Gastrocnemius medialis (tissue), 4 donors: ENCODE data around the gene SPEG. TPM values are rescaled to one million over a fixed set of nuclear protein-coding genes. Genes with fewer than 3 reads are reported as not detected.

ENCODE experiments used
- ATAC-seq, 2 donors: fragments of 150-250 bp; one replicate each; pipeline ENCODE4 v1.9.1; 2016
- DNase-seq, 2 donors: peaks; one replicate each; pipeline ENCODE4 v3.0.0-alpha.2; 2019
- H3K27ac ChIP-seq, 4 donors: fragments of 200-600 bp; sonication (generic); 1 replicate in 1 of 4; 2 replicates in 3 of 4; pipeline ENCODE4 v1.5.1; 2016 to 2018; ENCODE audit warnings: mild to moderate bottlenecking in 2 of 4, moderate library complexity in 1 of 4
- H3K27me3 ChIP-seq, 3 donors: fragments of 200-600 bp; sonication (generic) in 2 of 3; 1 replicate in 1 of 3; 2 replicates in 2 of 3; pipeline versions ENCODE4 v1.5.1 to v1.6.0; 2016 to 2019; ENCODE audit warnings: mild to moderate bottlenecking in 1 of 3, moderate library complexity in 1 of 3
- H3K36me3 ChIP-seq, 2 donors: fragments of 200-600 bp; sonication (generic) in 1 of 2; one replicate each; pipeline ENCODE4 v1.5.1; 2017 to 2018
- H3K4me1 ChIP-seq, 2 donors: fragments of 200-600 bp; sonication (generic) in 1 of 2; one replicate each; pipeline ENCODE4 v1.5.1; 2016 to 2017; ENCODE audit warnings: mild to moderate bottlenecking in 2 of 2
- H3K4me3 ChIP-seq, 4 donors: fragments of 200-600 bp; sonication (generic) in 3 of 4; 1 replicate in 1 of 4; 2 replicates in 3 of 4; pipeline ENCODE4 v1.5.1; 2016 to 2019; ENCODE audit warnings: mild to moderate bottlenecking in 2 of 4
- H3K9me3 ChIP-seq, 3 donors: fragments of 200-600 bp; sonication (generic) in 2 of 3; 1 replicate in 1 of 3; 2 replicates in 2 of 3; pipeline ENCODE4 v1.5.1; 2016 to 2019
- POLR2A ChIP-seq, 2 donors: fragments of 450-650 bp; IDR thresholded peaks; one replicate each; pipeline ENCODE4 v1.6.1; 2017; ENCODE audit warnings: antibody characterized with exemption in 2 of 2, mild to moderate bottlenecking in 2 of 2, moderate library complexity in 2 of 2
- in situ Hi-C, 4 donors: fragments of 200-750 bp; cut with MboI; loops; one replicate each; pipeline versions ENCODE4 v1.15.0 to v1.8.0; 2017; ENCODE audit warnings: low sequenced_read_pairs in 4 of 4
- intact Hi-C: fragments of 100-400 bp; cut with DNase I; formaldehyde crosslinking; loops from one replicate; pipeline ENCODE4 v1.15.1; 2023; ENCODE audit warnings: low total_unique reads
- total RNA-seq, 4 donors: library from RNA; depleted of rRNA; stranded (reverse); fragments of >200 nt; gene quantifications; one replicate each; pipeline versions ENCODE4 v1.1.0 to v1.2.3, GENCODE V29; 2016
- TF ChIP-seq, protein P1 (sequence below), 5 experiments: fragments of 450-650 bp in 3 of 5; fragments of 200-600 bp in 2 of 5; sonication (generic) in 2 of 5; IDR thresholded peaks in 4 of 5; conservative IDR thresholded peaks in 1 of 5; 1 replicate in 4 of 5; 2 replicates in 1 of 5; pipeline ENCODE4 v1.5.1; 2016 to 2019; ENCODE audit warnings: antibody characterized with exemption in 5 of 5, mild to moderate bottlenecking in 3 of 5, moderate library complexity in 3 of 5

SPEG gene
- total RNA-seq, 4 donors from 2014 or later: 104 to 387 (median 222) TPM

DNA sequence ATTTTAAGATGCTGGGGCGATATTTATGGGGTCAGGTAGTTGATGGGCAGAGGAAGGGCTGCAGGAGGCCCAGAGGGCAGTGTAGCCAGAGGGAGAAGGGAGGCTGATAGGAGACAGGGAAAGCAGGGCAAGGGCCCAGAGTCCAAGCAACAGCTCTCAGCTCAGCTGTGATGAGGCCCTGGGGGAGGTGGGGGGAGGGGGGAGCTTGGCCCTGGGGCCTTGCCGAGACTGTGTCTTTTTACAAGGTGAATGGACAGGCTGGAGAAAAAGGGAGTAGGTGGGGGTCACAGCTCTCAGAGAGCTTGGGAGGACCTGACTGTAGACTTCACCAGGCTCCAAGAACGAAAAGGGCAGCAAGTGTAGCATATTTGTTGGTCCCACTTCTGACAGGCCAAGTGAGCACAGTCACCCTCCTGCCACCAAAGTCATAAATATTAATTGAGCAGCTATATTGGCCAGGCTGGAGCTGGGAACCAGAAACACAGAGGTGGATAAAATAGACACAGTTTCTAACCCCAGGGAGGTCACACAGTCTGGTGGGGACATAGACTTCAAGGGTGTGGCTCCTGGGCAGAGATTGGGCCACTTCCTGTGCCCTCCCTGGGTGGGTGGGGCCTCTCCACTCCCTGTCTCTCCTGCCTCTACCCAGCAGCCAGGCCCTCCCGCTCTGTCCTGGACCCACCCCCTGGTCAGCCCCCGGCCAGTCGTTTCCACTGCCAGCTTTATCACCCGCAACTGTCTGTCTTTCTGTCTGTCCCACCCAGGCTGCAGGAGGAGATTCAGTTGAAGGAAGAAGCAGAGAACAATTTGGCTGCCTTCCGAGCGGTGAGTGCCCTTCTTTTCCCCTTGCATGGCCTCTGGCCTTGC is 15.1 kb upstream of the SPEG start:
- no peaks in the 10 kb centered on the region for H3K27me3 ChIP-seq
- peak; percentile 57 to 61 for ATAC-seq
- H3K4me1 ChIP-seq: peaks cover 52 to 77% of the 10 kb centered on the region in 2 donors
- intact Hi-C loops: loop anchor here (2.0 to 10.0 kb wide), 2 partner anchors 15 to 1585 kb away; partner anchors contain the start of gene SPEG
- peaks cover 0 to 42% of the 10 kb centered on the region in 2 donors for H3K36me3 ChIP-seq
- H3K4me3 ChIP-seq: peak overlapping the region; percentile 75 to 95 (median 83)
- peak overlapping the region; percentile 95 to 100 (median 98) for H3K27ac ChIP-seq
- in situ Hi-C loops: no loop called here
- H3K9me3 ChIP-seq: no peaks in the 10 kb centered on the region
- peak; percentile 78 to 86 for TF ChIP-seq POLR2A (IDR thresholded peaks at IDR 0.05)
- TF ChIP-seq, protein P1, sequence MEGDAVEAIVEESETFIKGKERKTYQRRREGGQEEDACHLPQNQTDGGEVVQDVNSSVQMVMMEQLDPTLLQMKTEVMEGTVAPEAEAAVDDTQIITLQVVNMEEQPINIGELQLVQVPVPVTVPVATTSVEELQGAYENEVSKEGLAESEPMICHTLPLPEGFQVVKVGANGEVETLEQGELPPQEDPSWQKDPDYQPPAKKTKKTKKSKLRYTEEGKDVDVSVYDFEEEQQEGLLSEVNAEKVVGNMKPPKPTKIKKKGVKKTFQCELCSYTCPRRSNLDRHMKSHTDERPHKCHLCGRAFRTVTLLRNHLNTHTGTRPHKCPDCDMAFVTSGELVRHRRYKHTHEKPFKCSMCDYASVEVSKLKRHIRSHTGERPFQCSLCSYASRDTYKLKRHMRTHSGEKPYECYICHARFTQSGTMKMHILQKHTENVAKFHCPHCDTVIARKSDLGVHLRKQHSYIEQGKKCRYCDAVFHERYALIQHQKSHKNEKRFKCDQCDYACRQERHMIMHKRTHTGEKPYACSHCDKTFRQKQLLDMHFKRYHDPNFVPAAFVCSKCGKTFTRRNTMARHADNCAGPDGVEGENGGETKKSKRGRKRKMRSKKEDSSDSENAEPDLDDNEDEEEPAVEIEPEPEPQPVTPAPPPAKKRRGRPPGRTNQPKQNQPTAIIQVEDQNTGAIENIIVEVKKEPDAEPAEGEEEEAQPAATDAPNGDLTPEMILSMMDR (IDR thresholded peaks at IDR 0.05 in 4 of 5, conservative IDR thresholded peaks at IDR 0.05 in 1 of 5): no peak
- peak; percentile 89 to 95 for DNase-seq

GRCh38 chr2:219420687-219421086 is 14.0 kb upstream of the SPEG start:
- Histone ChIP-seq H3K4me3 (peak overlapping the region; percentile 75 to 95 (median 83)), H3K36me3 (peaks cover 0 to 53% of the 10 kb centered on the region in 2 donors), H3K4me1 (peaks cover 40 to 71% of the 10 kb centered on the region in 2 donors), H3K27ac (peak overlapping the region; percentile 95 to 100 (median 98)), H3K9me3 (no peaks in the 10 kb centered on the region), H3K27me3 (no peaks in the 10 kb centered on the region)
- DNase-seq (peak in 1 of 2 donors; percentile 51), ATAC-seq (no peak)
- intact Hi-C loops: loop anchor here (10.0 kb wide), 1 partner anchor 1586 kb away; no protein-coding TSS in a partner anchor
- TF ChIP-seq, protein P1 (IDR thresholded peaks at IDR 0.05 in 4 of 5, conservative IDR thresholded peaks at IDR 0.05 in 1 of 5): no peak
- TF ChIP-seq POLR2A (IDR thresholded peaks at IDR 0.05): no peak
- in situ Hi-C loops: no loop called here

DNA sequence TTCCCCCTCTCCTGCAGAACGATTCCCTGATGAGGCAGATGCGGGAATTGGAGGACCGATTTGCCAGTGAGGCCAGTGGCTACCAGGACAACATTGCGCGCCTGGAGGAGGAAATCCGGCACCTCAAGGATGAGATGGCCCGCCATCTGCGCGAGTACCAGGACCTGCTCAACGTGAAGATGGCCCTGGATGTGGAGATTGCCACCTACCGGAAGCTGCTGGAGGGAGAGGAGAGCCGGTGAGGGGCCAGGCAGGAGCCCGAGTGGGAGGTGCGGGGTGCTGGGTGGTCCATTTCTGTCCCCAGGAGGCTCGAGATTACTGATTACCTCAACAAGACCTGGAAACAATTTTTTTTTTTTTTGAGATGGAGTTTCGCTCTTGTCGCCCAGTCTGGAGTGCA is 13.3 kb upstream of the SPEG start:
- H3K4me1 ChIP-seq: peaks cover 34 to 65% of the 10 kb centered on the region in 2 donors
- DNase-seq (peak in 1 of 2 donors; percentile 52), ATAC-seq (no peak)
- peak overlapping the region; percentile 95 to 100 (median 98) for H3K27ac ChIP-seq
- TF ChIP-seq POLR2A (IDR thresholded peaks at IDR 0.05): no peak
- TF ChIP-seq, protein P1 (IDR thresholded peaks at IDR 0.05 in 4 of 5, conservative IDR thresholded peaks at IDR 0.05 in 1 of 5): peak in 3 of 5 experiments; percentile 12 to 29 (median 24)
- peak overlapping the region; percentile 75 to 95 (median 83) for H3K4me3 ChIP-seq
- in situ Hi-C loops: no loop called here
- intact Hi-C loops: loop anchor here (10.0 kb wide), 1 partner anchor 1587 kb away; no protein-coding TSS in a partner anchor
- no peaks in the 10 kb centered on the region for H3K27me3 ChIP-seq
- peaks cover 0 to 59% of the 10 kb centered on the region in 2 donors for H3K36me3 ChIP-seq
- no peaks in the 10 kb centered on the region for H3K9me3 ChIP-seq

DNA sequence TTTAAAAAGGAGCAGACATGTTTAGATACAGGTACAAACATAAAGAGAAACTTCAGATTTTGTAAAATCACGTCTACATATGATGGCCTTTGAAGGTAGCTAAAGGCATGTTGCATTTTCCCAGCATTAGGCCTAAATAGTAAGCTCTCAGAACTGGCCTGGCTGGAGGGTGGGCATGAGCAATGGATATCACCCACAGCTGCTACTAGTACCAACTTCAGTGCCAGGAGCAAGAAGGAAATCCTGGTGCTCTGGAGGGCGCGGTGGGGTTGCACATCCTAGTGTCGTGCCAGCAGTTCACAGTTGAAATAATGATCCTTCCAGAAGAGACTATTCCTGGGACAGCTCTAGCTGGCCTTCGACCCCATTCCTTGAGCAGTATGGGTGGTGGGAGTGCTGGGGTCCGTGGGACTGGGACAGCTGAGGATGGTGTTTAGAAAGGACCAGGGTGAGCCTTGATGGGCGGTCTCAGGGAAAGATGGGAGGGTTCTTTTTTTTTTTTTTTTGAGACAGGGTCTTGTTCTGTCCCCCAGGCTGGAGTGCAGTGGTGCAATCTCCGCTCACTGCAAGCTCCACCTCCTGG is 11.6 kb upstream of the SPEG start:
- in situ Hi-C loops: no loop called here
- peak in 1 of 2 donors; percentile 63 for DNase-seq
- Histone ChIP-seq H3K36me3 (peaks cover 0 to 60% of the 10 kb centered on the region in 2 donors), H3K27me3 (no peaks in the 10 kb centered on the region), H3K27ac (peak overlapping the region; percentile 95 to 100 (median 98)), H3K4me1 (peaks cover 17 to 48% of the 10 kb centered on the region in 2 donors), H3K4me3 (peak overlapping the region; percentile 15 to 79 (median 26)), H3K9me3 (no peaks in the 10 kb centered on the region)
- peak in 1 of 2 donors; percentile 1 for ATAC-seq
- intact Hi-C loops: loop anchor here (10.0 kb wide), 1 partner anchor 1588 kb away; no protein-coding TSS in a partner anchor
- peak in 1 of 2 donors; percentile 2 for TF ChIP-seq POLR2A (IDR thresholded peaks at IDR 0.05)
- TF ChIP-seq, protein P1 (IDR thresholded peaks at IDR 0.05 in 4 of 5, conservative IDR thresholded peaks at IDR 0.05 in 1 of 5): no peak
